NK-92 (cell line): Measurements from ENCODE around the gene GALNTL6.

ENCODE experiments used
- DNase-seq: peaks from one replicate; lab custom pipeline; 2025; ENCODE audit not compliant: unreplicated experiment; lab: John Stamatoyannopoulos, UW

The GALNTL6 gene

DNA sequence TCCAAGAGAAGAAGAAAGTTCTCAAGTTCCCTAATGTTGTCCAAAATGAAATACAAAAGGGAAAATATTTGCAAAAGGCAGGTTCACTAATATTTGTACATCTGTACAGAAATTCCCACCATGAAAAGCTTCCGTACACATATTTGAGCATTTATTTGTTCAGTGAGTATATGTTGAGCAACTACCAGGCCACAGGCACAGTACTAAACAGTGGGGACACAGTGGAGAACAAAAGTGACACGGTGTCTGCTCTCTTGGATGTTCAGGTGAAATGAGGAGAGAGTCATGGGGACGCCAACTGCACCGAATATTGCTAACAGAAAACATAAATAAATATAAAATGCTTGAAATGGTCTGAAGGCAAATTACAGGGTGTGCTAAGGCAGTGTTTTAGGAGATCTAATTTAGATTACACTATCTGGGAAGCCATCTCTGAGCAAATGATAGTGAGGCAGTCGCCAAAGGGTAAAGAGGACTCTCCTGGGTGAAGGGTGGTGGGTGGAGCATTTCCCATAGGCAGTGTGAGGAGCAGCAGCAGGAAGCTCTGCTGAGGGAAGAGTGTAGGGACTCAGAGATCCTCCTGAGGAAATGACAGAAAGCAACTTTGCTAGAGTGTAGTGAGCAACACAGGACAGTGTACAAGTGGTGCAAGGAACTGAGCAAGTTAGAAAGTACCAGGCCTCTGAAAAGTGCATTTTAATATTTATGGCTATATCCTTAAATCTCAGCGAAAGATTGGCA is 375.2 kb downstream of the GALNTL6 start:
- no peak for DNase-seq

DNA sequence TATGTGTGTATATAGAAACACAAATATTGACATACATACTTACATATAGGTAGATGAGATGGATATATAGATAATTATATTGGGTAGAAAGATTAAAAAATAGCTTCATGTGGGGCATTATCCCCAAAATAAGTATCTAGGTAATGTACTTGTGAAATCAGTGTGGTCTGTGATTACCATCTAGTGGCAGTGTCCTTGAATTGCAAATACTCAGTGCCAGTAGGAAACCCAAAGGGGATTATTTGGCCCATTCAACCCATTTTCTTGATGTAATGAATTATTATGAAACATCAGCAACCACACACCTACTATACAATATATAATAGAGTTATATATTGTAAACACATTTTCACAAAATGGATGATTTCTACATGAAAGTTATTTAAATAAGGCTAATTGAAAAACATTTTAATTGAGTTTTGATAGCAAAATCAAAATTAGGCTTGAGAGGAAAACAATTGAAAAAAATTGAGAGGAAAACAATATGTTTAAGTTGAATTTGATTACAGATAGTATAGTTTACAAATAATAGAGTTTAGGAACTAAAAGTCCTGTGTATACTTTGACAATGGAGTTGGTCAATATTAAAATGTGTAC is 389.4 kb downstream of the GALNTL6 start:
- no peak for DNase-seq

DNA sequence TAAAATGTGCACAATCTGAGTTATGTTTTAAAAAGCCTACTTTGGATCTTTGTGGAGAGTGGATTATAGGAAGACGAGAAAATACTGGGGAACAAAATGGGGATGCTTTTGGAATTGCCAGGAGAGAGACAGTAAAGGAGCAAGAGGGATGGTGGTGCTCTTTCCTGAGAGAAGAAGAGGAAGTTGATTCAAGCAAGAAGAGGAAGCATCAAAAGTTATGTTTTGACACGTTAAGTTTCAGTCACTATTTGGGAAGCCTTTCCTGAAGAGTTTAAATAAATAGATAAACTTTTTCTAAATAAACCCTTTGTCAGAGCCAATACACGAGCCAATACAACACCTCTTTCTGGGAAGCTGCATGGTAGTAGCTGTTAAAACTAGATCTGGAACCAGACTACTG is 394.1 kb downstream of the GALNTL6 start:
- DNase-seq: no peak

DNA sequence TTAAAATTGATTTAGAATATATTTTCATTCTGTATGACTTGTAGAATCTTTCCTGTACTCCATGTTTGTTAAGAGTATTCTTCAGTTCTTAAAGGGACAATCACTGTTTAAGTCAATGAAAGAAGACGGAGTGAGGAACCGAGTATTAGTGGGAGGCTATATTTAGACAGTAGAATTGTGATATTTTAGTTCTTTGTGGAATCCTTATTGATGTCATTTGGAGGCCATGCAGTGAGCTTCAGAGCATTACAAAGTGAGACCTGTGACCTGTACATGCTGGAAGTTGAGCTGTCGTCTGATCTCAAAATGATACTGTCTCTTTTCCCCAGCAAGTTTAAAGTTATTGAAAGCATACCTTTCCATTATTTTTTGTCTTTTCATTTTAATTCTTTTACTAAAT is 394.7 kb downstream of the GALNTL6 start:
- no peak for DNase-seq

DNA sequence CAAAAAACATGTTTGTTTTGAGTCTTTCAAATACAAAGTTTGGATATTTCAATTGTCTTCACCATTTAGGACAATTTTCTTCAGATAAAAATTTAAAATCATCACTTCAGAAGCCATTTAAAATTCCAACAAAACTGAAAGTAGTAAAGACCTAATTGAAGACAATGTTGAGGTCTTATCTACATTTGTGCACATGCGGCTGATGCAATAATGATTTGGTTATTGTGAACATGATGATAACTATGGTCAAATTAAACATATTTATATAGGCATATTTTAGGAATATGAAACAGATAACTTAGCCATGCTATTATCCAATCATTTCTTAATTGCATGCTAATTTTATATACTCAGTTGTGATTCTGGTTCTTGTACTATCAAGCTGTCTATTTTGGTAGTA is 407.5 kb downstream of the GALNTL6 start:
- DNase-seq: no peak

DNA sequence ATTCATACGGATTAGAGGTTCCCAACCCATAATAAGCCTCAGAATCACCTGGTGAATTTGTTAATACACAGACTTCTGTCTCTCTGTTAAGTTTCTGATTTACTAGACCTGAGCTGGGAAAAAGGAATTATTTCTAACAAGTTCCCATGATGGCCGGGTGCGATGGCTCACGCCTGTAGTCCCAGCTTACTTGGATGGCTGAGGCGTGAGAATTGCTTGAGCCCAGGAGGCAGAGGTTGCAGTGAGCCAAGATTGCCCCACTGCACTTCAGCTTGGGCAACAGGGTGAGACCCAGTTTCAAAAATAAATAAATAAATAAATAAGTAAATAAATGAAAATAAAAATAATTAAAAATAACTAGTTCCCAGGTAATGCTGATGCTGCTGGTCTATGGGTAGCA is 412.3 kb downstream of the GALNTL6 start:
- no peak for DNase-seq

DNA sequence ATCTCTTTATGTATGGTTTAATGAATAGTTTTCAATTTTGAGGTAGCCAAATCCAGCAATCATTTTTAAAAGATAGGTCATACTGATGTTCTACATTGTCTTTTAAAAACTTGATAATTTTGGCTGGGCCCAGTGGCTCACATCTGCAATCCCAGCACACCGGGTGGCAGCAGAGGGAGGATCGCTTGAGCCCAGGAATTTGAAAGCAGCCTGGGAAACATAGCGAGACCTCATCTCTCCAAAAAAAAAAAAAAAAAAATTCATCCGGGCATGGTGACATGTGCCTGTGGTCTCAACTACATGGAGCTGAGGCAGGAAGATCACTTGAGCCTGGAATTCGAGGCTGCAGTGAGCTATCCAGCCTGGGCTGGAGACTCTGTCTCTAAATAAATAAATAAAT is 419.8 kb downstream of the GALNTL6 start:
- DNase-seq: no peak

DNA sequence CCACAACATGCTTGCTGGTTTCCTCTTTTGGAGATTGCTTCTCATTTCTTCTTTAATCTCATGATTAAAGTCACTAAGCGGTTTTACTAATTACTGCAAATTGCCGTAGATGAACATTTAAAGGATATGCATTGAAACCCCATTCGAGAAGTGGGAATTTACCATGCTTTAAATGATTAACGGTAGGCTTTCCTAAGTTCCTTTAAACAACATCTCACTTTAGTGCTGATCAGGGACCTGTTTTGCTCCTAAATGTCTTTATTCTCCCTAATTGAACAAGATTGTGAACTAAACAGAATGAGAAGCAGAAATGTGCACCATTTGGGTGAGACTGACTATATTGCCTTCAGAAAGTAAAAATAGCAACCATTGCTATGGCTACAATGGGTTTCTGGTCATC is 430.3 kb downstream of the GALNTL6 start:
- DNase-seq: no peak

DNA sequence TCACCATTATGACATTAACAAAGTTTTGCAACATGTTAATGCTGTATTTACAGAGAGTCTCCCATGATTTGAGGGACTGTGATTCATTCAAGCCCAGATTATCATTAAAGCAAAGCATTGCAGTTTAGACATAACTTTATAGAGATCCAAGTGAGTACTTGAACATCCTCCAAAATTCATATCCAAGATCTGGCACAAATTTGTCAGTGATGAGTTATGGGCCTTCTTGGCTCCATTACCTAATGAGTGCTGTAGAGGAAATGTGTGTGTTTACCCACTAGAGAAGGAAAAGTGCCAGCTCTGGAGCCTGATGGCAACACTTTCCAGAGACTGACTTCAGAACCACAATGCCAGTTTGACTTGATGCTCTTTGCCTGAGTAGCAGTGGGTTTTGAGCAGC is 432.3 kb downstream of the GALNTL6 start:
- DNase-seq: no peak

DNA sequence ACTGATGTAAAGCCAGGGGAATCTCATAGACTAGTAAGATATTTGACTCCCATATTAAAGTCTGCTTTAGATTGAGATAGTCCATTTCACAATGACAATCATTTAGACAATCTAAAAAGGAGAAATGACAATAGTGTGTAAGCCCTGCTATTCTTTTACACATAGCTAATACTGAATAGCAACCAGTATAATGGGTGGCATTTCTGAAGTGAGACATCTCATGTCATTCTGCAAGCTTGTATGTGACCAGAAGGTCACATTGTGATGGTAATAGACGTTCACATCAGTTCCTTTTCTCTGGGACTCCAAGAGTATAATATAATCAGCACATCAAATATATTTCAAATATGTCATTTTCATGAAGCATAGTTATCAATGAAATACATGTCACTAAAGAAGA is 440.2 kb downstream of the GALNTL6 start:
- DNase-seq: no peak

DNA sequence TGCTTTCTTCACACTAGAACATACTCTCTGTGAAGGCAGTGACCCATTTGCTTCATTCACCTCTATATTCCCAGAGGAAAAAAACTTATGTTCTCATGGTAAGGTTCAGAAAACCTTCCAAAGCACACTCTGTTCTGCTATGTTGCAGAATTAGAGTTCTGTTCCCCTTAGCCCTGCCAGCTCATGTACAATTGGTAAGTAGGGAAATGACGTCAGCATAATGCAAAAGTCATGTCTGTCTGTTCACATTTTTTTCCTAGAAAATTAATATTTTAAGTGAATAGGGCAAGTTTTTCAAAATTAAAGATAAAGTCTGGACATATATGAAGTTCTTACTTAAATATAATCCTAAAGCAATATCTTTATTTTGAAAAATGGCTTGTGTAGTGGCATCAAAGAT is 443.6 kb downstream of the GALNTL6 start:
- DNase-seq: no peak

DNA sequence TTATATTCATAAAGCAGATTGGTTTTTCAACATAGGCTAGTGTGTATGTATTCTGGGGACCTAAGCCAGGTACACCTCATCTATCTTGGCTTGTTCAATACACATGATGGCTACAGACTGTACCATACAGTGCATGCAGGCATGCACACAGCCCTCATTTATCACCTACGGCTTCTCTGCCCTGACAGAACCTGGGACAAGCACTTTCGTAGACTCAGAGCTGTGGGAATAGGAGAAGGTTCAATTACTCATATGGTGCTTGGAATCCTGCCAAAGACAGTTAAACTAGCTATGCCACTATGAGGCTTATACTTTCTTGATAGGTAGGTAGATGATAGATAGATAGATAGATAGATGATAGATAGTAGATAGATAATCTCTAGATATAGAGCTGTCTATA is 457.2 kb downstream of the GALNTL6 start:
- no peak for DNase-seq

DNA sequence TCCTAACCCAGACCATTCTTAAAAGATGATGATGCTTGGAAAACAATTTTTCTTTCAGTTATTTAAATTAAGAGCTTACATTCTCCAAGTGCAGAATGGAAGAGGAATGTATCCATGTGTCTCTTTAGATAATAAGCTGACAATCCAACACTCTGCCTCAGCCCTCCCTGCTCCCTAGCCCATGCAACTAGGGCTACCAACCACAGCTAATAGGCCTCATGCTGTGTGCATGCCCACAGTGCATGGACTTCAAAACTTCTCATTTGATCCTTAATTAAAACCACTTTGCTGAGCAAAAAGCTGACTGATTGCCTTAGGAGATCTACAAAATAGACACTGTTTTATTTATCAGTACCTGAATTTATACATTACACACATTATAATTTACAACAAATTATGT is 473.9 kb downstream of the GALNTL6 start:
- no peak for DNase-seq

DNA sequence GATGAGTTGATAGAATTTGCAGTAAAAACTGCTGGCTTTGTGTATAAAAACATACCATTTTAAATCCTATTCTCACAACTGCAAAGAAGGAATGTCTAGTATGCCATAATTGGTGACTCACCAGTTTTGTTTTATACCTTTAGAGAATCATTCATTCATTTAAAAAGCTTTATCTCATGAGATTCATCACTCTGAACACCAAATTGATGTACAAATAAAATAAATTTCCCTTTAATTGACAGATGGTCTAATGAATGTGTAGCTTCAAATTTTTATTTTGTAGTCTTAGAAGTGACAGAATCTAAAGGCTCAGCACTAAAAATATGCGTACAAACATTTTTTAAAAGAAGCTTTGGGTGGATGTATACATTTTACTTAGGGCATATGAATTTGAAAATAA is 492.5 kb downstream of the GALNTL6 start:
- no peak for DNase-seq

DNA sequence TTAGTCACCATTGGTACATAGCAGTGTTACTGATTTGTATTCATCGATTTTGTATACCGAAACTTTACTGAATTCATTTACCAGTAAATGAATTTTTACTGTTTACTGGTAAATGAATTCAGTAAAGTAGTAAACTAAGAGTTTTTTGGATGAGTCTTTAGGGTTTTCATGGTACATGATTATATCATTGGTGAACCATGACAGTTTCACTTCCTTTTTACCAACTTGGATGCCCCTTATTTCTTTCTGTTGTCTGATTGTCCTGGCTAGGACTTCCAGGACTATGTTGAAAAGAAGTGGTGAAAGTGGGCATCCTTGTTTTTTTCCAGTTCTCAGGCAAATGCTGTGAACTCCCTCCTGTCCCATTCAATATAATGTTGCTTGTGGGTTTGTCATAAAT is 494.9 kb downstream of the GALNTL6 start:
- DNase-seq: no peak

DNA sequence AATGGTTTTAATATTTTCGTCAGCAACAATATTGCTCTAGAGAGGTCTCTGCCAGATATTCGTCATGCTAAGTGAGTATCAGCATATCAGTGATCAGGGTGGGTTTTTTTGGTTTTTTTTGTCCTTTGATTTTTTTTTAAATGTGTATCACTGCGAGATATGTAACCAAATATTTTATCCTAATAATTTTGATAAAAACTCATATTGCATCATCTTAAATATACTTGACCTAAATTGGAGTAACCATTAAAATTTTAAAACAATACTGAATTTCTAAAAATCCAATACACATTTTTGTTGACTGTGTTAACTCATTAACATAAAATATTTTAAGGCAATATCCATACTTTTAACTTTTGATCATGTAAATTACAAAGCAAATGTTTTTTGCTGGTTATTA is 498.5 kb downstream of the GALNTL6 start:
- no peak for DNase-seq

DNA sequence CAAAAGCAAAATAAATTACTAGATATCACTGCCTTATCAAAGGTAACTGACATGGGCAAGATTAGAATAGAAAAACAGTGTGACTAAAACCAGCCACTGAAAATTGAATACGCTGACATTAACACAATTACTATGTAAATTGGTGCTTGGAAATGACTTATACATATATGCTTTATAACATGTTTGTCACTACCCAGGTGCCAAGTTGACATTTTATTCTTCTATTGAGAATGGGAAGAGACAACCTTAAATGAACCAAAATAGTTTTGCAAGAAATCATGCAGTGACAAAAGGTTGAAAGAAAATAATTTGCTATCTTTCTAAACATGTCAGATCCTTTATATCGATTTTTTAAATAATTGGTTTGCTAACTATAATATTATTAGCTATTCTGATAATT is 510.1 kb downstream of the GALNTL6 start:
- DNase-seq: no peak

DNA sequence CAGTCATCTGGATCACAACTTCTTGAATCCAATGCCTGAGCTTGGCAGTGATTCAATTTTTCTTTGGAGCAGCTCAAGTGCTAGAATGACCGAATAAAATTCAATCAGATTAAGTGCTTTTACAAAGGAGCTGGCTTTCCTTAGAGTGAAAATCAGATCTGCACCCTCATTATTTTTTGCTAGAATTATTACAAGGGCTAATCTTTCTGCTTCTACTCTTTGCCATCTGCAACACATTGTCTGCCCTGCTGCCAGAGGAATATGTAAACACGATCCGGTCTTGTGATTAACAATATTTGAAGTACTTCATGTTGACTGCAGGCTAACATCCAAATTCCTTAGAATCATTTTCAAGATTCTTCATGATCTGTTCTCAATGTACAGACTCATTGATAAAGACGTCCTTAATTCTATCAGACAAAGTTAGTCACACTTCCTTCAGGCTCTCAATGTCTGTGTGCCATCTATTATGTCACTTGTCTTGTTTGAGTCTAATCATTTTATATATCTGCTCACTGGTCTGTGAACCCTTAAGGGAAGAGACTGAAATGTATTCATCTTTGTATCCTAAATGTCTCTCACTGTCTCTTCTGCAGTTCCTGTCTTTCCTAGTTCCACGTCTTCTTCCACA is 531.2 kb downstream of the GALNTL6 start:
- no peak for DNase-seq

DNA sequence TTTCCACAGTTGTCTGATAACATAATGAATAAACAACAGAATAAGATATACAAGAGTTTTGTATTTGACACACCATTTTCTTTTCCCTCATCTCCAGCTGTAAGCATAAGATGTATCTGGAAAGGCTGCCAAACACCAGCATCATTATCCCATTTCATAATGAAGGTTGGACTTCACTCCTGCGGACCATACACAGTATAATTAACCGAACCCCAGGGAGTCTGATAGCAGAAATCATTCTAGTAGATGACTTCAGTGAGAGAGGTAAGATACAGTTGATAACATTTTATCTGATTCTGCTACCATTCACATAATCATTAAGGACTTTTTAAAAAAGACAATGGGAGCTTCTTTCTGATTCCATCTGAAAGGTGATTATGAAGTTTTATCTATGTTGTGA is 535.2 kb downstream of the GALNTL6 start:
- DNase-seq: no peak

DNA sequence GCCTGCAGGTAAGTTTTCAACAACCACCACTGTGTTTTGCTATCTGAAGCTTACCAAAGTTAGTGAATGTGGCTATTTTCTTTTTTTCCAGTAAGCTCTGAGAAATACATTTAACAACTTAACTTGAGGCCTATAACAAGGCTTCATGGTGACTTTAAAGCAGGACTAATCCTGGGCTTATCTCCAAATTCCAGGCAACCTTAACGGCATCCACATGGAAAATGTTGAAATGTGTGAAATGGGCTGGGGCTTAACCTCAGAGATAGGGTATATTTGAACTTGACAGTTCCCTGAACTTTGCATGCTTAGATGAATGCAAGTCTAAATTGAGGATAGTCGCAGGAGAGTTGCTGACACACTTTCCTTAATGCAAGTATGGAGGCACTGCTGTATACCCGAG is 539.2 kb downstream of the GALNTL6 start:
- DNase-seq: no peak

DNA sequence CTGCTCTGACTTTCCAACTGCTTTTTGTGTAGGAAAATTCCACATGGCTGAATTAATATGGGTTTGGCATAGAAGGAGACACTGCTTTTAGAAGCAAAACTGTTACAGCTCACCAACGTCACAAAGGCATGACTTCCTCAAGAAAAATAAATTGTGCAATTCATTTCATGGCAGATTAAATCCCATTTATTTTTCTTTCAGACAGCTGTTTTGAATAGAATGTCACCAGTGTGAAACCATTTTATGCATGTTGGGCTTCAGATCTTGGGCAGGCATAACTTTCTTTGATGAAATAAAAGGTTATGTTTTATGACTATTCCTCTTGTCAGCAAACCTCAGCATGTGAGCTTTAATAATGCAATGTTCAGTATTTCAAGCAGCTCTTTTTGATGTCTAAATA is 542.8 kb downstream of the GALNTL6 start:
- DNase-seq: no peak

DNA sequence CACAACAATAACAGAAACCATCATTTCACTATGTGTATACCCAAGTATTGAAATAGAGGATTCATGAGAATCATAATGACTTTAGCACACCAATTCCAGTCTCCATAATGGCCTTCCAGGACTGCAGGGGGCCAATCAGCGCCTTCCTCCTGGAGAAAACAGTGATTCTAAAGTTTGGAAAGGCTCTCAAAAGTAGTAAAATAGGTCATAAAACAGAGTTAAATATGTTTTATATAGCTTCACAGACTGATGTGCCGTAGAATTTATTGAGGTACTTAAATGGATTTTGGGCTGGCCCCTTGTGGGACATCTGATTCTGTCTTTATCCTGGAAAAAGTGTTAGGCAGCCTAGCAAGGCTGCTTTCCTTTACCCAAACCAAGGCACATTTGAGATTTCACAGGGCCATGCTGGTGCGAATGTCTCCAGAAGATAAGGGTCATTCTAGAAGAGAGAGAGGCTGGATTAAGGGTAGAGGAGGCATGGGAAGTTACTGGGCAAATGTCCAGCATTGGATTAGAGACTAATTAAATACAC is 543.9 kb downstream of the GALNTL6 start:
- no peak for DNase-seq
